Measurements from ENCODE around the gene LGI2.

The LGI2 gene

GRCh38 chr4:24968992-24969391 lies 61.8 kb downstream of the LGI2 start:
- FAIRE-seq (no peak), DNase-seq (ENCODE audit: insufficient read length, low spot score) (no peak)

- DNase-seq (ENCODE audit: insufficient read length, low spot score), result no peak
- no peak for FAIRE-seq
These were observed 62.5 kb downstream of the LGI2 start for GRCh38 chr4:24968278-24968677.

DNA sequence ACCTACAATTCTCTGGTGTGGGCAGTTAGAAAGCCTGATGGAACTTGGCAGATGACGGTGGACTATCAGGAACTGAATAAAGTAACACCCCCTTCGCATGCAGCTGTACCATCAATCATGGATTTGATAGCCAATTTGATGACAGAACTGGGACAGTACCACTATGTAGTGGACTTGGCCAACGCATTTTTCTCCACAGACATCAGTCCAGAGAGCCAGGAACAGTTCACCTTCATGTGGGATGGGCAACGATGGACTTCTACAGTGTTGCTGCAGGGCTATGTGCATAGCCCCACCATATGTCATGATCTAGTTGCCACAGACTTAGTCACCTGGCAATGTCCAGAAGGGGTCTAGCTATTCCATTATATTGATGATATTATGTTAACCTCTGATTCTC lies 63.4 kb downstream of the LGI2 start:
- FAIRE-seq, result no peak
- no peak for DNase-seq (ENCODE audit: insufficient read length, low spot score)

DNA sequence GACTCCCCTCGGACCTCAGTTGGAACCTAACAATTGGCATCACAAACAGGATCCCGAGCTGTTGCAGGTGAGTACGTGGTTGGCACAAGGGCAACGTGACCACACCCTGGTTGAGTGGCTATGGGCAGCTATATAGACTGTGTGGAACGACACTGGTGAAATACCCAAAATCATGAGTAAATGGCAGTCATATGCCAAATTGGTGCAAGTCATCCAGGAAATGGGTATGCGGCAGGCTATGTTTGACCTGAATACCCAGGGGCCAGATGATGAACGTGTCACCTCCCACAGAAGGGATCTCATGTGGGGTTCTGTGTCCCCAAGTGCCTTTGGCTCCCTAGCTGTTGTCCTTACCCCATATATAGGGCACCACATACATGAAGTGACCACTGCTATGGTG lies 64.7 kb downstream of the LGI2 start:
- no peak for FAIRE-seq
- DNase-seq (ENCODE audit: insufficient read length, low spot score), result no peak

- no peak for DNase-seq (ENCODE audit: insufficient read length, low spot score)
- no peak for FAIRE-seq
These were observed 65.1 kb downstream of the LGI2 start for GRCh38 chr4:24965627-24966026.

DNA sequence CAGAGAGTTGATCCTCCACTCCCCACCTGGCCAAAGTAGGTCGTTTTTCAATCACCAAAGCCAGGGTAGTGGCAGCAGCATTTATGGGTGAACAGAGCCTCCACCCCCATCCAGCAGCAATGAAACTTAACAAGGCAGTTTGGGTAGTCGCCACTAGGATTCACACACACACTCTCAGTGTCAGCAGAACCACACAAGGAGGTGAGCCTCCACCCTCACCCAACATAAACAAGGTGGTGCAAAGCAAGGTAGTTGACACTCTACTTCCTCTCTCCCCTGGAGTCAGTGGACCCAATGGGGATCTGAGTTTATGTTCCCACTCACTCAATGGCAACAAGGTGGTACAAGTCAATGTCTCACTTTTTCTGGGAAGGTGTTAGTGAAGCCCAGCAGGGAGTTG lies 67.5 kb downstream of the LGI2 start:
- no peak for DNase-seq (ENCODE audit: insufficient read length, low spot score)
- no peak for FAIRE-seq

- DNase-seq (ENCODE audit: insufficient read length, low spot score), result no peak
- no peak for FAIRE-seq
These were observed 72.9 kb downstream of the LGI2 start for GRCh38 chr4:24957886-24958285.

- no peak for FAIRE-seq
These were observed 74.0 kb downstream of the LGI2 start for GRCh38 chr4:24956763-24957162.

GRCh38 chr4:24956091-24956490 lies 74.7 kb downstream of the LGI2 start:
- FAIRE-seq, result no peak

More at GRCh38 chr4:24956763-24957162, 74.0 kb downstream of the LGI2 start:
- DNase-seq (ENCODE audit: insufficient read length, low spot score), result no peak

GRCh38 chr4:24952667-24953066 lies 78.1 kb downstream of the LGI2 start:
- DNase-seq (ENCODE audit: insufficient read length, low spot score) (no peak), FAIRE-seq (no peak)

More at GRCh38 chr4:24956091-24956490, 74.7 kb downstream of the LGI2 start:
- DNase-seq (ENCODE audit: insufficient read length, low spot score), result no peak

- DNase-seq (ENCODE audit: insufficient read length, low spot score), result no peak
- no peak for FAIRE-seq
These were observed 80.8 kb downstream of the LGI2 start for GRCh38 chr4:24949970-24950369.

Measured in HTR-8/SVneo (cell line).